Sigmoid colon (tissue), 7 donors: Measurements from ENCODE around the gene KRT85. TPM values are rescaled to one million over a fixed set of nuclear protein-coding genes. Genes with fewer than 3 reads are reported as not detected.
A peak's percentile ranks its signal among the peaks of the same experiment; 100 is the strongest.

Experiments
- DNase-seq: peaks from one replicate; pipeline ENCODE4 v3.0.0-alpha.2; 2019
- H3K27ac ChIP-seq, 4 donors: fragments of 200-600 bp; sonication (generic); one replicate each; pipeline ENCODE4 v1.5.1; 2016 to 2019; ENCODE audit warnings: mild to moderate bottlenecking in 1 of 4
- H3K27me3 ChIP-seq, 3 donors: fragments of 200-600 bp; sonication (generic); one replicate each; pipeline ENCODE4 v1.5.1; 2019; ENCODE audit warnings: mild to moderate bottlenecking in 1 of 3
- H3K36me3 ChIP-seq, 4 donors: fragments of 200-600 bp; sonication (generic); one replicate each; pipeline ENCODE4 v1.5.1; 2016 to 2019
- H3K4me1 ChIP-seq, 4 donors: fragments of 200-600 bp; sonication (generic); one replicate each; pipeline ENCODE4 v1.5.1; 2017 to 2019
- H3K4me3 ChIP-seq, 4 donors: fragments of 200-600 bp; sonication (generic); one replicate each; pipeline ENCODE4 v1.5.1; 2017 to 2019; ENCODE audit warnings: mild to moderate bottlenecking in 2 of 4, moderate library complexity in 1 of 4
- H3K9me3 ChIP-seq, 4 donors: fragments of 200-600 bp in 3 of 4; sonication (generic) in 3 of 4; one replicate each; pipeline versions ENCODE4 v1.5.1 to v1.6.1; 2013 to 2019
- CTCF ChIP-seq, 4 experiments: fragments of 450-650 bp in 3 of 4; fragments of 200-600 bp in 1 of 4; IDR thresholded peaks; one replicate each; pipeline ENCODE4 v1.5.1; 2016 to 2019; ENCODE audit warnings: antibody characterized with exemption in 4 of 4, mild to moderate bottlenecking in 3 of 4, moderate library complexity in 2 of 4
- EP300 ChIP-seq, 4 donors: sonication (generic); formaldehyde crosslinking; IDR thresholded peaks; one replicate each; pipeline ENCODE4 v1.6.1; 2017; ENCODE audit warnings: antibody characterized with exemption in 4 of 4
- POLR2A ChIP-seq, 2 donors: fragments of 450-650 bp; IDR thresholded peaks; one replicate each; pipeline ENCODE4 v1.6.1; 2016; ENCODE audit warnings: antibody characterized with exemption in 2 of 2, mild to moderate bottlenecking in 2 of 2, moderate library complexity in 2 of 2
- POLR2AphosphoS5 ChIP-seq, 4 donors: sonication (generic); formaldehyde crosslinking; IDR thresholded peaks; one replicate each; pipeline ENCODE4 v1.6.1; 2017; ENCODE audit warnings: antibody characterized with exemption in 4 of 4
- WGBS, 2 donors: extraction: QIAGEN DNeasy Blood & Tissue Kit; methylation state at CpG; one replicate each; pipeline ENCODE4 v1.1.7; 2013; 5-methylcytosine and 5-hydroxymethylcytosine counted together
- intact Hi-C: fragments of 100-400 bp; cut with DNase I; formaldehyde crosslinking; loops from one replicate; pipeline ENCODE4 v1.15.1; 2023
- polyA plus RNA-seq, 3 donors: library from polyadenylated mRNA; stranded (reverse); fragments of 200-250 nt; gene quantifications; one replicate each; pipeline ENCODE4 v1.2.3, GENCODE V29; 2013
- total RNA-seq, 4 donors: library from RNA; depleted of rRNA; stranded (reverse); fragments of >200 nt; gene quantifications; one replicate each; pipeline ENCODE4 v1.1.0, GENCODE V29; 2016
- donor health status: healthy with polysubstance abuse.
- donor health status: Bipolar disorder and iron deficiency.
- donor health status: healthy.

Gene KRT85
- total and polyA plus RNA-seq, 7 donors, result not detected

- WGBS, 2 donors, result 85 to 87% methylated on average over 3 of the region's 3 CpGs
- Histone ChIP-seq H3K9me3 (no peaks in the 10 kb centered on the region), H3K4me3 (no peak overlapping the region), H3K27me3 (no peaks in the 10 kb centered on the region), H3K4me1 (no peaks in the 10 kb centered on the region), H3K36me3 (no peaks in the 10 kb centered on the region), H3K27ac (no peak overlapping the region)
- TF ChIP-seq EP300 (IDR thresholded peaks at IDR 0.05), result no peak
- peak; percentile 13 for DNase-seq
- intact Hi-C loops, result no loop called here
Observed at GRCh38 chr12:52404951-52405350, 37.7 kb upstream of the KRT85 start.

GRCh38 chr12:52403561-52403960, 36.3 kb upstream of the KRT85 start:
- no peak overlapping the region for H3K27ac ChIP-seq
- DNase-seq, result peak; percentile 24
- no peaks in the 10 kb centered on the region for H3K4me1 ChIP-seq
- H3K27me3 ChIP-seq, result no peaks in the 10 kb centered on the region
- no peak overlapping the region for H3K4me3 ChIP-seq
- WGBS, 2 donors, result 93% methylated on average over 9 of the region's 9 CpGs
- no peak for TF ChIP-seq POLR2AphosphoS5 (IDR thresholded peaks at IDR 0.05)
- no peak for TF ChIP-seq POLR2A (IDR thresholded peaks at IDR 0.05)
- no peak for TF ChIP-seq EP300 (IDR thresholded peaks at IDR 0.05)
- TF ChIP-seq CTCF (IDR thresholded peaks at IDR 0.05), result no peak
- no peaks in the 10 kb centered on the region for H3K36me3 ChIP-seq
- no peaks in the 10 kb centered on the region for H3K9me3 ChIP-seq
- intact Hi-C loops, result no loop called here

- TF ChIP-seq POLR2A (IDR thresholded peaks at IDR 0.05), result no peak
- no peak for TF ChIP-seq CTCF (IDR thresholded peaks at IDR 0.05)
- no peak for TF ChIP-seq EP300 (IDR thresholded peaks at IDR 0.05)
- H3K36me3 ChIP-seq, result no peaks in the 10 kb centered on the region
- no peaks in the 10 kb centered on the region for H3K27me3 ChIP-seq
- peak; percentile 34 for DNase-seq
- intact Hi-C loops, result no loop called here
- 60 to 66% methylated on average over 3 of the region's 3 CpGs for WGBS, 2 donors
- no peak overlapping the region for H3K4me3 ChIP-seq
- H3K9me3 ChIP-seq, result no peaks in the 10 kb centered on the region
- no peaks in the 10 kb centered on the region for H3K4me1 ChIP-seq
- H3K27ac ChIP-seq, result no peak overlapping the region
Observed at GRCh38 chr12:52402873-52403540, 35.7 kb upstream of the KRT85 start.

GRCh38 chr12:52402377-52402776, 35.1 kb upstream of the KRT85 start:
- TF ChIP-seq POLR2AphosphoS5 (IDR thresholded peaks at IDR 0.05) (no peak), CTCF (IDR thresholded peaks at IDR 0.05) (no peak), POLR2A (IDR thresholded peaks at IDR 0.05) (no peak), EP300 (IDR thresholded peaks at IDR 0.05) (no peak)
- DNase-seq, result peak; percentile 45
- no peaks in the 10 kb centered on the region for H3K9me3 ChIP-seq
- intact Hi-C loops, result no loop called here
- no peaks in the 10 kb centered on the region for H3K36me3 ChIP-seq
- no peaks in the 10 kb centered on the region for H3K4me1 ChIP-seq
- no peak overlapping the region for H3K4me3 ChIP-seq
- H3K27me3 ChIP-seq, result no peaks in the 10 kb centered on the region
- H3K27ac ChIP-seq, result no peak overlapping the region
- 95 to 96% methylated on average over 2 of the region's 2 CpGs for WGBS, 2 donors

GRCh38 chr12:52401926-52402325, 34.6 kb upstream of the KRT85 start:
- intact Hi-C loops, result no loop called here
- Histone ChIP-seq H3K4me3 (no peak overlapping the region), H3K27me3 (no peaks in the 10 kb centered on the region), H3K4me1 (no peaks in the 10 kb centered on the region), H3K36me3 (no peaks in the 10 kb centered on the region), H3K27ac (no peak overlapping the region), H3K9me3 (no peaks in the 10 kb centered on the region)
- WGBS, 2 donors, result 80 to 84% methylated on average over 4 of the region's 4 CpGs
- DNase-seq, result no peak
- TF ChIP-seq POLR2A (IDR thresholded peaks at IDR 0.05) (no peak), EP300 (IDR thresholded peaks at IDR 0.05) (no peak), CTCF (IDR thresholded peaks at IDR 0.05) (no peak), POLR2AphosphoS5 (IDR thresholded peaks at IDR 0.05) (no peak)
